Ishikawa (cell line): ENCODE results near the gene WDR6.

Experiments
- CEBPB ChIP-seq: IDR thresholded peaks from 2 replicates; pipeline ENCODE4 v1.6.1; 2012
- CREB1 ChIP-seq: IDR thresholded peaks from 2 replicates; pipeline ENCODE4 v1.6.1; 2012; ENCODE audit warnings: low read depth
- EGR1 ChIP-seq: IDR thresholded peaks from 2 replicates; pipeline ENCODE4 v1.6.1; 2012
- EP300 ChIP-seq: IDR thresholded peaks from 2 replicates; pipeline ENCODE4 v1.6.1; 2012; ENCODE audit warnings: borderline replicate concordance
- FOXM1 ChIP-seq: IDR thresholded peaks from 2 replicates; pipeline ENCODE4 v1.6.1; 2012; ENCODE audit warnings: low read depth, borderline replicate concordance
- NFIC ChIP-seq: IDR thresholded peaks from 2 replicates; pipeline ENCODE4 v1.6.1; 2012
- RAD21 ChIP-seq: IDR thresholded peaks from 2 replicates; pipeline ENCODE4 v1.6.1; 2012; ENCODE audit warnings: low read depth
- TAF1 ChIP-seq: IDR thresholded peaks from 2 replicates; pipeline ENCODE4 v1.6.1; 2012; ENCODE audit warnings: low read depth, mild to moderate bottlenecking
- TCF12 ChIP-seq: IDR thresholded peaks from 2 replicates; pipeline ENCODE4 v1.6.1; 2012; ENCODE audit warnings: low read depth
- TEAD4 ChIP-seq: IDR thresholded peaks from 2 replicates; pipeline ENCODE4 v1.6.1; 2012
- YY1 ChIP-seq: IDR thresholded peaks from 2 replicates; pipeline ENCODE4 v1.6.1; 2012; ENCODE audit warnings: low read depth
- ZBTB7A ChIP-seq: IDR thresholded peaks from 2 replicates; pipeline ENCODE4 v1.6.1; 2012; ENCODE audit warnings: low read depth
- TF ChIP-seq, protein P1 (sequence below): IDR thresholded peaks from 2 replicates; pipeline ENCODE4 v1.6.1; 2012; ENCODE audit warnings: low read depth, mild to moderate bottlenecking
- TF ChIP-seq, protein P2 (sequence below): IDR thresholded peaks from 2 replicates; pipeline ENCODE4 v1.6.1; 2012
- TF ChIP-seq, protein P3 (sequence below): IDR thresholded peaks from 2 replicates; pipeline ENCODE4 v1.6.1; 2012

The WDR6 gene

DNA sequence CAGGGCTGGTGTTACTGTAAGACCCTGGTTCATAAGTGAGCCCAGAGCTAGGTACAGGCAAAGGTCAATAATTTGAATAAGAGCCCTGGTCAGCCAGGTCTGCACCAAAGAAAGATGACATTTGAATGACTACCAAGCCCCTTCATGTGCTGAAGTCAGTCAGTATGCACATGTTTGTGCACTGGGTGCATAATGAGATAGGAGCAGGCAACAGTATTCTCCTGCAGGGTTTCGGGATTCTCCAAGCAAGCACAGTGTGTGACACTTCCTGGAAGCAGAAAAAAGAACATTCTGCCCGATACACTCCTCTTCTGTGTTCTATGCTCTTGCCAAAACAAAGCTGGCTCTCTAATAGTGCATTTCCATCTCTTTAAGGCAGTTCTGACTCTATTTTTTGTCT is 27.5 kb downstream of the WDR6 start:
- TF ChIP-seq, protein P1, sequence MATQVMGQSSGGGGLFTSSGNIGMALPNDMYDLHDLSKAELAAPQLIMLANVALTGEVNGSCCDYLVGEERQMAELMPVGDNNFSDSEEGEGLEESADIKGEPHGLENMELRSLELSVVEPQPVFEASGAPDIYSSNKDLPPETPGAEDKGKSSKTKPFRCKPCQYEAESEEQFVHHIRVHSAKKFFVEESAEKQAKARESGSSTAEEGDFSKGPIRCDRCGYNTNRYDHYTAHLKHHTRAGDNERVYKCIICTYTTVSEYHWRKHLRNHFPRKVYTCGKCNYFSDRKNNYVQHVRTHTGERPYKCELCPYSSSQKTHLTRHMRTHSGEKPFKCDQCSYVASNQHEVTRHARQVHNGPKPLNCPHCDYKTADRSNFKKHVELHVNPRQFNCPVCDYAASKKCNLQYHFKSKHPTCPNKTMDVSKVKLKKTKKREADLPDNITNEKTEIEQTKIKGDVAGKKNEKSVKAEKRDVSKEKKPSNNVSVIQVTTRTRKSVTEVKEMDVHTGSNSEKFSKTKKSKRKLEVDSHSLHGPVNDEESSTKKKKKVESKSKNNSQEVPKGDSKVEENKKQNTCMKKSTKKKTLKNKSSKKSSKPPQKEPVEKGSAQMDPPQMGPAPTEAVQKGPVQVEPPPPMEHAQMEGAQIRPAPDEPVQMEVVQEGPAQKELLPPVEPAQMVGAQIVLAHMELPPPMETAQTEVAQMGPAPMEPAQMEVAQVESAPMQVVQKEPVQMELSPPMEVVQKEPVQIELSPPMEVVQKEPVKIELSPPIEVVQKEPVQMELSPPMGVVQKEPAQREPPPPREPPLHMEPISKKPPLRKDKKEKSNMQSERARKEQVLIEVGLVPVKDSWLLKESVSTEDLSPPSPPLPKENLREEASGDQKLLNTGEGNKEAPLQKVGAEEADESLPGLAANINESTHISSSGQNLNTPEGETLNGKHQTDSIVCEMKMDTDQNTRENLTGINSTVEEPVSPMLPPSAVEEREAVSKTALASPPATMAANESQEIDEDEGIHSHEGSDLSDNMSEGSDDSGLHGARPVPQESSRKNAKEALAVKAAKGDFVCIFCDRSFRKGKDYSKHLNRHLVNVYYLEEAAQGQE = no peak
- TF ChIP-seq CREB1 (no peak), ZBTB7A (no peak), YY1 (no peak), CEBPB (no peak), TCF12 (no peak), TEAD4 (no peak), NFIC (no peak), TAF1 (no peak), EGR1 (no peak), RAD21 (no peak), EP300 (no peak), FOXM1 (no peak)
- TF ChIP-seq, protein P2, sequence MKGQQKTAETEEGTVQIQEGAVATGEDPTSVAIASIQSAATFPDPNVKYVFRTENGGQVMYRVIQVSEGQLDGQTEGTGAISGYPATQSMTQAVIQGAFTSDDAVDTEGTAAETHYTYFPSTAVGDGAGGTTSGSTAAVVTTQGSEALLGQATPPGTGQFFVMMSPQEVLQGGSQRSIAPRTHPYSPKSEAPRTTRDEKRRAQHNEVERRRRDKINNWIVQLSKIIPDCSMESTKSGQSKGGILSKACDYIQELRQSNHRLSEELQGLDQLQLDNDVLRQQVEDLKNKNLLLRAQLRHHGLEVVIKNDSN = no peak
- TF ChIP-seq, protein P3, sequence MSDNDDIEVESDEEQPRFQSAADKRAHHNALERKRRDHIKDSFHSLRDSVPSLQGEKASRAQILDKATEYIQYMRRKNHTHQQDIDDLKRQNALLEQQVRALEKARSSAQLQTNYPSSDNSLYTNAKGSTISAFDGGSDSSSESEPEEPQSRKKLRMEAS = no peak

DNA sequence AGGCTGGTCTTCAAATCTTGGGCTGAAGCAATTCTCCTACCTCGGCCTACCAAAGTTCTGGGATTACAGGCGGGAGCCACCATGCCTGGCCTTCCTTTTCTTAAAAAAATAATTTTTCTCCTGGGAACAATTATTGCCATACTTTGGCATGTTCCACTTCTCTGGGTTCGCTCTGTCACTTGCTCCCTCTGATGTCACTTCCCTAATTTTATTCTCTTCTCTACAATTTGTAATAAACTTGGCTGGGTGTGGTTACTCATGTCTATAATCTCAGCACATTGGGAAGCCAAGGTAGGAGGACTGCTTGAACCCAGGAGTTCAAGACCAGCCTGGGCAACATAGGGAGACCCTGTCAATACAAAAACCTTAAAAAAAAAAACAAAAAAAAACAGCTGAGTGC is 28.1 kb downstream of the WDR6 start:
- TF ChIP-seq, protein P3 = no peak
- TF ChIP-seq TCF12 (no peak), FOXM1 (no peak), ZBTB7A (no peak), TAF1 (no peak), CEBPB (no peak), NFIC (no peak), TEAD4 (no peak)

DNA sequence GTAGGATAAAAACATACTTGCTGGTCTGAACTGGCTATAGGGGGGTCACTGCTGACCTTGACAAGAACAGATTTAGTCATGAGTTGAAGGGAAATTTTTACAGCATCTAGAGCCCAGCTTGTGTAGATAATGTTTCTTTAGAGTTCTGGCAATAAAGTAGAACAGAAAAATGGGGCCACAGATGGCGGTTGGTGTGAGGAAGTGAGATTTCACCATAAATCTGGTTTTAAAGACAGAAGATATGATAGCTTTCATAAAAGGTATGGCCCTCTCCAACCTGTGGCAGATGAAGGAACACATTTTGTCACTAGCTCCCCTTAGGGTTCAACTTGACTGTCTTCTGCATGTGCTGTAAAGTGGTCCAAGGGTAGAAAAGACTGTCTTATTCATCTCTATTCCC is 46.4 kb downstream of the WDR6 start:
- TF ChIP-seq TEAD4 = no peak
- TF ChIP-seq, protein P3 = no peak
- no peak for TF ChIP-seq EGR1
- no peak for TF ChIP-seq YY1
- no peak for TF ChIP-seq FOXM1
- no peak for TF ChIP-seq EP300
- no peak for TF ChIP-seq ZBTB7A
- TF ChIP-seq CEBPB = no peak
- TF ChIP-seq CREB1 = no peak
- TF ChIP-seq, protein P2 = no peak
- TF ChIP-seq TAF1 = no peak
- no peak for TF ChIP-seq NFIC

DNA sequence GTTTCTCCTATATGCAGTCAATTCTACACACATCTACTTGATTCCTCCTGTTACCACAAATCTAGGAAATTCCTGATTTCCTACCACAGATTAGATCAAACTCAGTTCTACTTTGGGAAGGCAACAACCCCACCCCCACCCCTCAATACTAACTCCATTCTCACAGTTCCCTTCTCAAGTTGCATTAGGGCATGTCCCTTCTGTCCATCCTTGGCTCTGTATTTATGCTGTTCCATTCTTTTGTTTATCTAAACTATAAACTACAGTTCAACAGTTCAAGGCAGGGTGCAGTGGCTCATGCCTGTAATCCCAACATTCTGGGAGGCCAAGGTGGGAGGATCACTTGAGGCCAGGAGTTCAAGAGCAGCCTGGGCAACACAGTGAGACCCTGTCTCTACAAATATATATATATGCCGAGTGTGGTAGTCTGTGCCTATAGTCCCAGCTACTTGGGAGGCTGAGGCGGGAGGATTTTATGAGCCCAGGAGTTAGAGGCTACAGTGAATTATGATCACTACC is 47.2 kb downstream of the WDR6 start:
- TF ChIP-seq TAF1 (no peak), TCF12 (no peak), FOXM1 (no peak), RAD21 (no peak), CEBPB (no peak), EGR1 (no peak)
- TF ChIP-seq, protein P3 = no peak
- TF ChIP-seq, protein P2 = no peak

DNA sequence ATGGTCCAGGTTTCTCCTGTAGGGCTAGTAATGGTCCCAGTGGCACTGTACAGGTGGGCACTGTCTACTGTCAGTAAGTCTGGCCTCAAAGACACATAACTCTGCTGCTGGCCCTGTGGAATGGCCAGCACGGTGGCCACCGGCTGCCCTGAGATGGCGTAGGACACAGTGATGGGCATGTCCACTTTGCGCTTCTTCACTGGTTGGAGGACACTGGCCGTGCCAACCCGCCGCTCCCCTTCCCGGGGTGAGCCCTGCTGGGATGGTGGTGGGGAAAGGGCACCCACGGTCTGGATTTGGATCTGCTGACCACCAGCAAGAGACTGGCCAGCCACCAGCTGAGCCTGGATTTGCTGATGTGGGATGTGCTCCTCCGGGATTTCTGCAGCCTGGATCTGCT is 50.1 kb downstream of the WDR6 start:
- TF ChIP-seq CREB1 = no peak
- TF ChIP-seq, protein P1 = no peak
- no peak for TF ChIP-seq EP300
- no peak for TF ChIP-seq TEAD4
- TF ChIP-seq EGR1 = no peak
- TF ChIP-seq YY1 = no peak
- no peak for TF ChIP-seq CEBPB
- TF ChIP-seq, protein P2 = no peak
- TF ChIP-seq, protein P3 = no peak
- TF ChIP-seq NFIC = no peak
- TF ChIP-seq RAD21 = no peak
- TF ChIP-seq ZBTB7A = no peak
- TF ChIP-seq FOXM1 = no peak
